WTC11 (cell line): Measurements from ENCODE around the gene NQO1. TPM values are rescaled to one million over a fixed set of nuclear protein-coding genes. Genes with fewer than 3 reads are reported as not detected.

Experiments
- ATAC-seq: fragments of 200-7000 bp; cut with Tn5 transposase; 2 replicates; pipeline ENCODE4 v1.10.0; 2021; ENCODE audit warnings: mild to moderate bottlenecking, moderate library complexity
- CTCF ChIA-PET: fragments of 300-600 bp; sonication (Branson Sonifier 250); formaldehyde crosslinking; loops from one replicate; lab custom pipeline; 2021; ENCODE audit warnings: antibody characterized with exemption; lab: Charles Lee
- POLR2A ChIA-PET: fragments of 350-600 bp; sonication (Branson Sonifier 250); formaldehyde crosslinking; loops from one replicate; lab custom pipeline; 2021; ENCODE audit warnings: antibody characterized with exemption; lab: Charles Lee
- DNase-seq: peaks from one replicate; pipeline ENCODE4 v3.0.0; 2021; ENCODE audit warnings: low spot score
- H3K27ac Mint-ChIP-seq: 2 replicates; pipeline ENCODE4 v1.8.0; 2021; ENCODE audit warnings: mixed read lengths
- H3K27me3 Mint-ChIP-seq: 2 replicates; pipeline ENCODE4 v1.8.0; 2021; ENCODE audit warnings: low read depth, mild to moderate bottlenecking, moderate library complexity, mixed read lengths
- H3K36me3 Mint-ChIP-seq: 2 replicates; pipeline ENCODE4 v1.8.0; 2021; ENCODE audit warnings: mixed read lengths
- H3K4me1 Mint-ChIP-seq: 2 replicates; pipeline ENCODE4 v1.8.0; 2022; ENCODE audit warnings: mixed read lengths
- H3K4me3 Mint-ChIP-seq: 2 replicates; pipeline ENCODE4 v1.8.0; 2021; ENCODE audit warnings: mild to moderate bottlenecking, moderate library complexity, mixed read lengths
- H3K9me3 Mint-ChIP-seq: 2 replicates; pipeline ENCODE4 v1.8.0; 2021; ENCODE audit warnings: mixed read lengths
- CREM ChIP-seq: sonication (generic); formaldehyde crosslinking; IDR thresholded peaks from 2 replicates; pipeline ENCODE4 v1.8.1; 2022; ENCODE audit warnings: mild to moderate bottlenecking, missing genetic modification reagents, moderate library complexity
- ETV6 ChIP-seq: sonication (generic); formaldehyde crosslinking; IDR thresholded peaks from 2 replicates; pipeline ENCODE4 v1.8.1; 2022; ENCODE audit warnings: mild to moderate bottlenecking, missing genetic modification reagents
- GRHL2 ChIP-seq: fragments of 250-450 bp; sonication (Bioruptor Pico); IDR thresholded peaks from 2 replicates; pipeline ENCODE4 v1.8.0; 2022; ENCODE audit warnings: mild to moderate bottlenecking, moderate library complexity; ENCODE audit not compliant: insufficient replicate concordance, severe bottlenecking
- GTF2I ChIP-seq: fragments of 250-450 bp; sonication (Bioruptor Pico); conservative IDR thresholded peaks from 2 replicates; pipeline ENCODE4 v1.4.0; 2021; ENCODE audit warnings: mild to moderate bottlenecking
- KAT7 ChIP-seq: sonication (generic); formaldehyde crosslinking; IDR thresholded peaks from 2 replicates; pipeline ENCODE4 v1.8.1; 2023; ENCODE audit warnings: missing genetic modification reagents, mild to moderate bottlenecking, borderline replicate concordance
- PRRX2 ChIP-seq: fragments of 250-450 bp; sonication (Bioruptor Pico); IDR thresholded peaks from 2 replicates; pipeline ENCODE4 v1.8.0; 2021; ENCODE audit warnings: mild to moderate bottlenecking
- SOX15 ChIP-seq: fragments of 250-450 bp; sonication (Bioruptor Pico); IDR thresholded peaks from 2 replicates; pipeline ENCODE4 v1.9.0; 2021; ENCODE audit warnings: mild to moderate bottlenecking
- ZNF138 ChIP-seq: sonication (generic); formaldehyde crosslinking; conservative IDR thresholded peaks from 2 replicates; pipeline ENCODE4 v1.8.1; 2022; ENCODE audit warnings: mild to moderate bottlenecking, moderate library complexity, missing genetic modification reagents
- ZNF263 ChIP-seq: sonication (generic); formaldehyde crosslinking; IDR thresholded peaks from 2 replicates; pipeline ENCODE4 v1.8.1; 2022; ENCODE audit warnings: low read depth, mild to moderate bottlenecking, moderate library complexity, missing genetic modification reagents
- total RNA-seq: library from RNA; stranded (reverse); gene quantifications from 3 replicates; pipeline ENCODE4 v1.2.3, GENCODE V29; 2021
- TF ChIP-seq, protein P1 (sequence below): sonication (generic); formaldehyde crosslinking; IDR thresholded peaks from 2 replicates; pipeline ENCODE4 v1.8.1; 2023; ENCODE audit warnings: mild to moderate bottlenecking, missing genetic modification reagents, moderate library complexity
- TF ChIP-seq, protein P2 (sequence below): sonication (generic); formaldehyde crosslinking; IDR thresholded peaks from 2 replicates; pipeline ENCODE4 v1.8.0; 2022; ENCODE audit warnings: mild to moderate bottlenecking, missing genetic modification reagents
- TF ChIP-seq, protein P3 (sequence below): fragments of 250-450 bp; sonication (Bioruptor Pico); IDR thresholded peaks from 2 replicates; pipeline ENCODE4 v1.9.0; 2021; ENCODE audit warnings: moderate library complexity, mild to moderate bottlenecking, inconsistent platforms, borderline replicate concordance
- TF ChIP-seq, protein P4 (sequence below): fragments of 250-450 bp; sonication (Bioruptor Pico); IDR thresholded peaks from 2 replicates; pipeline ENCODE4 v1.9.0; 2021; ENCODE audit warnings: mild to moderate bottlenecking
- TF ChIP-seq, protein P5 (sequence below): fragments of 250-450 bp; sonication (Bioruptor Pico); IDR thresholded peaks from 2 replicates; pipeline ENCODE4 v1.8.0; 2021; ENCODE audit warnings: mild to moderate bottlenecking
- TF ChIP-seq, protein P6 (sequence below): sonication (generic); formaldehyde crosslinking; IDR thresholded peaks from 2 replicates; pipeline ENCODE4 v1.8.1; 2023; ENCODE audit warnings: mild to moderate bottlenecking, missing genetic modification reagents, borderline replicate concordance
- TF ChIP-seq, protein P7 (sequence below): sonication (generic); formaldehyde crosslinking; IDR thresholded peaks from 2 replicates; pipeline ENCODE4 v1.8.0; 2023; ENCODE audit warnings: missing genetic modification reagents, mild to moderate bottlenecking, borderline replicate concordance
- TF ChIP-seq, protein P8 (sequence below): sonication (generic); formaldehyde crosslinking; IDR thresholded peaks from 2 replicates; pipeline ENCODE4 v1.8.0; 2023; ENCODE audit warnings: missing genetic modification reagents
- TF ChIP-seq, protein P9 (sequence below): sonication (generic); formaldehyde crosslinking; IDR thresholded peaks from 2 replicates; pipeline ENCODE4 v1.8.1; 2023; ENCODE audit warnings: mild to moderate bottlenecking, missing genetic modification reagents, moderate library complexity

NQO1 gene
- total RNA-seq, 1 experiment from 2014 or later, result 38.9 TPM

DNA sequence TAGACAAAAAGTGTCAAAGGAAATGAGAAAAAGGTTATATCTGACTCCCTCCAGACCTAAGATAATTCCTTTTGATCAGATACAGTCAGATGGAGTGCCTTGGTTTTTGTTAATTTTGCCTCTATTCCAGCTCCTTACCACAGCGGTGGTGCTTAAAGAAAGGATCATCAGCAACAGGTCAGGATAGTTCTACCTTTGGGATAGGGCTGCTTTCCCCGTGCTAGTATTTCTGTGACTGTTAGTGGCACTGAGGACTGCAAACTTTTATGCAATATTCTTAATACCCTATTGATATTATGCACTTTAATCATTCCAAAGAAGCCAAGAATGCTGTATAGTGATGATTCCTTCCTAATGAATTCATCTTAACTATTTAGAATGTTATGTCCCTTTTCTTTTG is 24.5 kb downstream of the NQO1 start (continued):
- TF ChIP-seq, protein P1, sequence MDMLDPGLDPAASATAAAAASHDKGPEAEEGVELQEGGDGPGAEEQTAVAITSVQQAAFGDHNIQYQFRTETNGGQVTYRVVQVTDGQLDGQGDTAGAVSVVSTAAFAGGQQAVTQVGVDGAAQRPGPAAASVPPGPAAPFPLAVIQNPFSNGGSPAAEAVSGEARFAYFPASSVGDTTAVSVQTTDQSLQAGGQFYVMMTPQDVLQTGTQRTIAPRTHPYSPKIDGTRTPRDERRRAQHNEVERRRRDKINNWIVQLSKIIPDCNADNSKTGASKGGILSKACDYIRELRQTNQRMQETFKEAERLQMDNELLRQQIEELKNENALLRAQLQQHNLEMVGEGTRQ (CRISPR knock-in tag), result no peak
- TF ChIP-seq CREM (no peak), GRHL2 (no peak), SOX15 (no peak), PRRX2 (CRISPR knock-in tag) (no peak), ETV6 (CRISPR knock-in tag) (no peak), ZNF263 (CRISPR knock-in tag) (no peak)
- TF ChIP-seq, protein P2, sequence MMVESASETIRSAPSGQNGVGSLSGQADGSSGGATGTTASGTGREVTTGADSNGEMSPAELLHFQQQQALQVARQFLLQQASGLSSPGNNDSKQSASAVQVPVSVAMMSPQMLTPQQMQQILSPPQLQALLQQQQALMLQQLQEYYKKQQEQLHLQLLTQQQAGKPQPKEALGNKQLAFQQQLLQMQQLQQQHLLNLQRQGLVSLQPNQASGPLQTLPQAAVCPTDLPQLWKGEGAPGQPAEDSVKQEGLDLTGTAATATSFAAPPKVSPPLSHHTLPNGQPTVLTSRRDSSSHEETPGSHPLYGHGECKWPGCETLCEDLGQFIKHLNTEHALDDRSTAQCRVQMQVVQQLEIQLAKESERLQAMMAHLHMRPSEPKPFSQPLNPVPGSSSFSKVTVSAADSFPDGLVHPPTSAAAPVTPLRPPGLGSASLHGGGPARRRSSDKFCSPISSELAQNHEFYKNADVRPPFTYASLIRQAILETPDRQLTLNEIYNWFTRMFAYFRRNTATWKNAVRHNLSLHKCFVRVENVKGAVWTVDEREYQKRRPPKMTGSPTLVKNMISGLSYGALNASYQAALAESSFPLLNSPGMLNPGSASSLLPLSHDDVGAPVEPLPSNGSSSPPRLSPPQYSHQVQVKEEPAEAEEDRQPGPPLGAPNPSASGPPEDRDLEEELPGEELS, result no peak
- TF ChIP-seq, protein P3, sequence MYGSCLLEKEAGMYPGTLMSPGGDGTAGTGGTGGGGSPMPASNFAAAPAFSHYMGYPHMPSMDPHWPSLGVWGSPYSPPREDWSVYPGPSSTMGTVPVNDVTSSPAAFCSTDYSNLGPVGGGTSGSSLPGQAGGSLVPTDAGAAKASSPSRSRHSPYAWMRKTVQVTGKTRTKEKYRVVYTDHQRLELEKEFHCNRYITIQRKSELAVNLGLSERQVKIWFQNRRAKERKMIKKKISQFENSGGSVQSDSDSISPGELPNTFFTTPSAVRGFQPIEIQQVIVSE (CRISPR knock-in tag), result no peak
- TF ChIP-seq, protein P4, sequence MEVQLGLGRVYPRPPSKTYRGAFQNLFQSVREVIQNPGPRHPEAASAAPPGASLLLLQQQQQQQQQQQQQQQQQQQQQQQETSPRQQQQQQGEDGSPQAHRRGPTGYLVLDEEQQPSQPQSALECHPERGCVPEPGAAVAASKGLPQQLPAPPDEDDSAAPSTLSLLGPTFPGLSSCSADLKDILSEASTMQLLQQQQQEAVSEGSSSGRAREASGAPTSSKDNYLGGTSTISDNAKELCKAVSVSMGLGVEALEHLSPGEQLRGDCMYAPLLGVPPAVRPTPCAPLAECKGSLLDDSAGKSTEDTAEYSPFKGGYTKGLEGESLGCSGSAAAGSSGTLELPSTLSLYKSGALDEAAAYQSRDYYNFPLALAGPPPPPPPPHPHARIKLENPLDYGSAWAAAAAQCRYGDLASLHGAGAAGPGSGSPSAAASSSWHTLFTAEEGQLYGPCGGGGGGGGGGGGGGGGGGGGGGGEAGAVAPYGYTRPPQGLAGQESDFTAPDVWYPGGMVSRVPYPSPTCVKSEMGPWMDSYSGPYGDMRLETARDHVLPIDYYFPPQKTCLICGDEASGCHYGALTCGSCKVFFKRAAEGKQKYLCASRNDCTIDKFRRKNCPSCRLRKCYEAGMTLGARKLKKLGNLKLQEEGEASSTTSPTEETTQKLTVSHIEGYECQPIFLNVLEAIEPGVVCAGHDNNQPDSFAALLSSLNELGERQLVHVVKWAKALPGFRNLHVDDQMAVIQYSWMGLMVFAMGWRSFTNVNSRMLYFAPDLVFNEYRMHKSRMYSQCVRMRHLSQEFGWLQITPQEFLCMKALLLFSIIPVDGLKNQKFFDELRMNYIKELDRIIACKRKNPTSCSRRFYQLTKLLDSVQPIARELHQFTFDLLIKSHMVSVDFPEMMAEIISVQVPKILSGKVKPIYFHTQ (CRISPR knock-in tag), result no peak

DNA sequence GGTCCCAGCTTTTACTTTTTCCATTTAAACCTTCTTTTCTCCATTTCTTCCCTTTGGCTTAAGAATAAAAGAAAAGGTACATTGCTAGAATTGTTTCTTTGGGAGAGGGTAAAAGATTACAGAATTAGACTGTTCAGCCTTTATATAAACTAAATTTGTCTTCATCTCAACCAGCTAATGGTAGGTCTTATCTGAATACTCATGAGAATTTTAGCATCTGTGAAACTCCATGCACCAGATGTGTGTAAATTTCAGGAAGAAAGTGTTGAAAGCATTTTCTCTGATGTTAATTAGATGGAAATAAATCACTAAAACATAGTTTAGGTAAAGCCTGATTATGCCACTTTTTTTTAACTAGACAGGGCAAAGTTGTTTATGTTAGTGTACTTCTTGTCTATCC is 24.9 kb downstream of the NQO1 start:
- no peak overlapping the region for H3K4me3 Mint-ChIP-seq
- ChIA-PET POLR2A (no interaction called here), CTCF (interaction anchor here (1.4 kb wide), 1 partner anchor 305 kb away, joined by 3 read pairs; no protein-coding TSS in a partner anchor)
- H3K9me3 Mint-ChIP-seq, result no peaks in the 10 kb centered on the region
- ATAC-seq (no peak), DNase-seq (no peak)
- H3K4me1 Mint-ChIP-seq, result peaks cover 6% of the 10 kb centered on the region; the same call in 1 of the 2 replicates
- H3K27ac Mint-ChIP-seq, result no peak overlapping the region
- no peaks in the 10 kb centered on the region for H3K27me3 Mint-ChIP-seq
- H3K36me3 Mint-ChIP-seq, result no peaks in the 10 kb centered on the region
- TF ChIP-seq, protein P5, sequence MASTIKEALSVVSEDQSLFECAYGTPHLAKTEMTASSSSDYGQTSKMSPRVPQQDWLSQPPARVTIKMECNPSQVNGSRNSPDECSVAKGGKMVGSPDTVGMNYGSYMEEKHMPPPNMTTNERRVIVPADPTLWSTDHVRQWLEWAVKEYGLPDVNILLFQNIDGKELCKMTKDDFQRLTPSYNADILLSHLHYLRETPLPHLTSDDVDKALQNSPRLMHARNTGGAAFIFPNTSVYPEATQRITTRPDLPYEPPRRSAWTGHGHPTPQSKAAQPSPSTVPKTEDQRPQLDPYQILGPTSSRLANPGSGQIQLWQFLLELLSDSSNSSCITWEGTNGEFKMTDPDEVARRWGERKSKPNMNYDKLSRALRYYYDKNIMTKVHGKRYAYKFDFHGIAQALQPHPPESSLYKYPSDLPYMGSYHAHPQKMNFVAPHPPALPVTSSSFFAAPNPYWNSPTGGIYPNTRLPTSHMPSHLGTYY (CRISPR knock-in tag), result no peak
- TF ChIP-seq, protein P6, sequence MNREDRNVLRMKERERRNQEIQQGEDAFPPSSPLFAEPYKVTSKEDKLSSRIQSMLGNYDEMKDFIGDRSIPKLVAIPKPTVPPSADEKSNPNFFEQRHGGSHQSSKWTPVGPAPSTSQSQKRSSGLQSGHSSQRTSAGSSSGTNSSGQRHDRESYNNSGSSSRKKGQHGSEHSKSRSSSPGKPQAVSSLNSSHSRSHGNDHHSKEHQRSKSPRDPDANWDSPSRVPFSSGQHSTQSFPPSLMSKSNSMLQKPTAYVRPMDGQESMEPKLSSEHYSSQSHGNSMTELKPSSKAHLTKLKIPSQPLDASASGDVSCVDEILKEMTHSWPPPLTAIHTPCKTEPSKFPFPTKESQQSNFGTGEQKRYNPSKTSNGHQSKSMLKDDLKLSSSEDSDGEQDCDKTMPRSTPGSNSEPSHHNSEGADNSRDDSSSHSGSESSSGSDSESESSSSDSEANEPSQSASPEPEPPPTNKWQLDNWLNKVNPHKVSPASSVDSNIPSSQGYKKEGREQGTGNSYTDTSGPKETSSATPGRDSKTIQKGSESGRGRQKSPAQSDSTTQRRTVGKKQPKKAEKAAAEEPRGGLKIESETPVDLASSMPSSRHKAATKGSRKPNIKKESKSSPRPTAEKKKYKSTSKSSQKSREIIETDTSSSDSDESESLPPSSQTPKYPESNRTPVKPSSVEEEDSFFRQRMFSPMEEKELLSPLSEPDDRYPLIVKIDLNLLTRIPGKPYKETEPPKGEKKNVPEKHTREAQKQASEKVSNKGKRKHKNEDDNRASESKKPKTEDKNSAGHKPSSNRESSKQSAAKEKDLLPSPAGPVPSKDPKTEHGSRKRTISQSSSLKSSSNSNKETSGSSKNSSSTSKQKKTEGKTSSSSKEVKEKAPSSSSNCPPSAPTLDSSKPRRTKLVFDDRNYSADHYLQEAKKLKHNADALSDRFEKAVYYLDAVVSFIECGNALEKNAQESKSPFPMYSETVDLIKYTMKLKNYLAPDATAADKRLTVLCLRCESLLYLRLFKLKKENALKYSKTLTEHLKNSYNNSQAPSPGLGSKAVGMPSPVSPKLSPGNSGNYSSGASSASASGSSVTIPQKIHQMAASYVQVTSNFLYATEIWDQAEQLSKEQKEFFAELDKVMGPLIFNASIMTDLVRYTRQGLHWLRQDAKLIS, result no peak
- TF ChIP-seq, protein P7, sequence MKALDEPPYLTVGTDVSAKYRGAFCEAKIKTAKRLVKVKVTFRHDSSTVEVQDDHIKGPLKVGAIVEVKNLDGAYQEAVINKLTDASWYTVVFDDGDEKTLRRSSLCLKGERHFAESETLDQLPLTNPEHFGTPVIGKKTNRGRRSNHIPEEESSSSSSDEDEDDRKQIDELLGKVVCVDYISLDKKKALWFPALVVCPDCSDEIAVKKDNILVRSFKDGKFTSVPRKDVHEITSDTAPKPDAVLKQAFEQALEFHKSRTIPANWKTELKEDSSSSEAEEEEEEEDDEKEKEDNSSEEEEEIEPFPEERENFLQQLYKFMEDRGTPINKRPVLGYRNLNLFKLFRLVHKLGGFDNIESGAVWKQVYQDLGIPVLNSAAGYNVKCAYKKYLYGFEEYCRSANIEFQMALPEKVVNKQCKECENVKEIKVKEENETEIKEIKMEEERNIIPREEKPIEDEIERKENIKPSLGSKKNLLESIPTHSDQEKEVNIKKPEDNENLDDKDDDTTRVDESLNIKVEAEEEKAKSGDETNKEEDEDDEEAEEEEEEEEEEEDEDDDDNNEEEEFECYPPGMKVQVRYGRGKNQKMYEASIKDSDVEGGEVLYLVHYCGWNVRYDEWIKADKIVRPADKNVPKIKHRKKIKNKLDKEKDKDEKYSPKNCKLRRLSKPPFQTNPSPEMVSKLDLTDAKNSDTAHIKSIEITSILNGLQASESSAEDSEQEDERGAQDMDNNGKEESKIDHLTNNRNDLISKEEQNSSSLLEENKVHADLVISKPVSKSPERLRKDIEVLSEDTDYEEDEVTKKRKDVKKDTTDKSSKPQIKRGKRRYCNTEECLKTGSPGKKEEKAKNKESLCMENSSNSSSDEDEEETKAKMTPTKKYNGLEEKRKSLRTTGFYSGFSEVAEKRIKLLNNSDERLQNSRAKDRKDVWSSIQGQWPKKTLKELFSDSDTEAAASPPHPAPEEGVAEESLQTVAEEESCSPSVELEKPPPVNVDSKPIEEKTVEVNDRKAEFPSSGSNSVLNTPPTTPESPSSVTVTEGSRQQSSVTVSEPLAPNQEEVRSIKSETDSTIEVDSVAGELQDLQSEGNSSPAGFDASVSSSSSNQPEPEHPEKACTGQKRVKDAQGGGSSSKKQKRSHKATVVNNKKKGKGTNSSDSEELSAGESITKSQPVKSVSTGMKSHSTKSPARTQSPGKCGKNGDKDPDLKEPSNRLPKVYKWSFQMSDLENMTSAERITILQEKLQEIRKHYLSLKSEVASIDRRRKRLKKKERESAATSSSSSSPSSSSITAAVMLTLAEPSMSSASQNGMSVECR (CRISPR knock-in tag), result no peak
- TF ChIP-seq GTF2I (CRISPR knock-in tag) (no peak), ZNF138 (CRISPR knock-in tag) (no peak), KAT7 (CRISPR knock-in tag) (no peak), PRRX2 (CRISPR knock-in tag) (no peak)
- TF ChIP-seq, protein P8, sequence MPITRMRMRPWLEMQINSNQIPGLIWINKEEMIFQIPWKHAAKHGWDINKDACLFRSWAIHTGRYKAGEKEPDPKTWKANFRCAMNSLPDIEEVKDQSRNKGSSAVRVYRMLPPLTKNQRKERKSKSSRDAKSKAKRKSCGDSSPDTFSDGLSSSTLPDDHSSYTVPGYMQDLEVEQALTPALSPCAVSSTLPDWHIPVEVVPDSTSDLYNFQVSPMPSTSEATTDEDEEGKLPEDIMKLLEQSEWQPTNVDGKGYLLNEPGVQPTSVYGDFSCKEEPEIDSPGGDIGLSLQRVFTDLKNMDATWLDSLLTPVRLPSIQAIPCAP (CRISPR knock-in tag), result no peak
- TF ChIP-seq, protein P9, sequence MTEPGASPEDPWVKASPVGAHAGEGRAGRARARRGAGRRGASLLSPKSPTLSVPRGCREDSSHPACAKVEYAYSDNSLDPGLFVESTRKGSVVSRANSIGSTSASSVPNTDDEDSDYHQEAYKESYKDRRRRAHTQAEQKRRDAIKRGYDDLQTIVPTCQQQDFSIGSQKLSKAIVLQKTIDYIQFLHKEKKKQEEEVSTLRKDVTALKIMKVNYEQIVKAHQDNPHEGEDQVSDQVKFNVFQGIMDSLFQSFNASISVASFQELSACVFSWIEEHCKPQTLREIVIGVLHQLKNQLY (CRISPR knock-in tag), result no peak
